Progenitor cell of endocrine pancreas (in vitro differentiated cells): ENCODE data around the gene RELT. TPM values are rescaled to one million over a fixed set of nuclear protein-coding genes. Genes with fewer than 3 reads are reported as not detected.

Source experiments
- DNase-seq: peaks from one replicate; pipeline ENCODE4 v3.0.0; 2021; ENCODE audit warnings: low spot score; ENCODE audit not compliant: unreplicated experiment
- H3K27ac Mint-ChIP-seq: 2 replicates; pipeline ENCODE4 v1.8.0; 2021; ENCODE audit warnings: mild to moderate bottlenecking, moderate library complexity, mixed read lengths
- H3K27me3 Mint-ChIP-seq: 2 replicates; pipeline ENCODE4 v1.8.0; 2021; ENCODE audit warnings: mixed read lengths
- H3K36me3 Mint-ChIP-seq: 2 replicates; pipeline ENCODE4 v1.8.0; 2022; ENCODE audit warnings: mixed read lengths; ENCODE audit not compliant: insufficient read depth
- H3K4me1 Mint-ChIP-seq: 2 replicates; pipeline ENCODE4 v1.8.0; 2021; ENCODE audit warnings: low read depth, mixed read lengths
- H3K4me3 Mint-ChIP-seq: 2 replicates; pipeline ENCODE4 v1.8.0; 2021; ENCODE audit warnings: low read depth, mild to moderate bottlenecking, moderate library complexity, mixed read lengths
- H3K9me3 Mint-ChIP-seq: 2 replicates; pipeline ENCODE4 v1.8.0; 2021; ENCODE audit warnings: low read depth, mixed read lengths
- total RNA-seq: library from RNA; stranded (reverse); gene quantifications from 2 replicates; pipeline ENCODE4 v1.2.1, GENCODE V29; 2021
- TF ChIP-seq, protein P1 (sequence below): fragments of 200-600 bp; sonication (generic); IDR thresholded peaks from one replicate; pipeline ENCODE4 v1.5.0; 2021; ENCODE audit warnings: antibody characterized with exemption, mild to moderate bottlenecking; ENCODE audit not compliant: unreplicated experiment

Gene RELT
- total RNA-seq, 1 donor from 2014 or later = 5.3 TPM

DNA sequence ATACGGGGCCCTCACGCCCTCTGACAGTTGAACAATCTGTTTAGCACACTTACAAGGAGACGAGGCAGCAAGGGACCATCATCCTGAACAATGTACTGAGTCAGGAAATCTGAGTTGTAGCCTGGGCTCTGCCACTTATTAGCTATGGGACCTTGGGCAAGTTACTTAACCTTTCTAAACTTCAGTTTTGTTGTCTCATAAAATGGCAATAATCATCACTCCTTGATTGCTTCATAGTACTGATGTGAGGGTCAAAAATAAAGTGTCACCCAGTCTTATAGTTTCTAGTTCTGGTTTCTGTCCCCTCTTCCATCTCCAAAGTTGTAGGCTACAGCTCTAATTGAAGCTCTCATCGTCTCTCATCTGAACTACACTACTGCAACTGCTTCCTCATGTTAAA, 46.7 kb downstream of the RELT start:
- H3K36me3 Mint-ChIP-seq = peaks cover 8% of the 10 kb centered on the region
- H3K4me3 Mint-ChIP-seq = no peak overlapping the region
- H3K27ac Mint-ChIP-seq = no peak overlapping the region

DNA sequence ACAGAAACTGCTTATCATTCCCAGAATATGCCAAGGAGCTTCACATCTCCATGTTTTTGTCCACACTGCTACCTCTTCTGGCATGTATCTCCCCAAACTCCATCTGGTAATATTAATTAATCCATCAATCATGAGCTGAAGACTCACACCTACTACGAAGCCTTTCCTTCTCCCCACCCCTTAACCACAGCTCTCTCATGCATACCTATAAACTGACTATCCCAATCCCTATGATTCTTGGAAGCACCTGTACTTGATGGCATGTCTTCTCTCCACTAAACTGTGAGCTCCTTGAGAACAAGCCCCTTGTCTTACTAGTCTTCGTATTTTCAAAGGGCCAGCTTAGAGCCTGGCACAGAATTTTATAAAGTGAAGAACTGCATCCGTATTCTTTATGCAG, 47.3 kb downstream of the RELT start:
- H3K27me3 Mint-ChIP-seq = no peaks in the 10 kb centered on the region
- H3K9me3 Mint-ChIP-seq = no peaks in the 10 kb centered on the region
- H3K27ac Mint-ChIP-seq = no peak overlapping the region
- peaks cover 2% of the 10 kb centered on the region for H3K4me1 Mint-ChIP-seq
- TF ChIP-seq, protein P1, sequence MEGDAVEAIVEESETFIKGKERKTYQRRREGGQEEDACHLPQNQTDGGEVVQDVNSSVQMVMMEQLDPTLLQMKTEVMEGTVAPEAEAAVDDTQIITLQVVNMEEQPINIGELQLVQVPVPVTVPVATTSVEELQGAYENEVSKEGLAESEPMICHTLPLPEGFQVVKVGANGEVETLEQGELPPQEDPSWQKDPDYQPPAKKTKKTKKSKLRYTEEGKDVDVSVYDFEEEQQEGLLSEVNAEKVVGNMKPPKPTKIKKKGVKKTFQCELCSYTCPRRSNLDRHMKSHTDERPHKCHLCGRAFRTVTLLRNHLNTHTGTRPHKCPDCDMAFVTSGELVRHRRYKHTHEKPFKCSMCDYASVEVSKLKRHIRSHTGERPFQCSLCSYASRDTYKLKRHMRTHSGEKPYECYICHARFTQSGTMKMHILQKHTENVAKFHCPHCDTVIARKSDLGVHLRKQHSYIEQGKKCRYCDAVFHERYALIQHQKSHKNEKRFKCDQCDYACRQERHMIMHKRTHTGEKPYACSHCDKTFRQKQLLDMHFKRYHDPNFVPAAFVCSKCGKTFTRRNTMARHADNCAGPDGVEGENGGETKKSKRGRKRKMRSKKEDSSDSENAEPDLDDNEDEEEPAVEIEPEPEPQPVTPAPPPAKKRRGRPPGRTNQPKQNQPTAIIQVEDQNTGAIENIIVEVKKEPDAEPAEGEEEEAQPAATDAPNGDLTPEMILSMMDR = no peak
- DNase-seq = no peak
- no peak overlapping the region for H3K4me3 Mint-ChIP-seq
- peaks cover 4% of the 10 kb centered on the region for H3K36me3 Mint-ChIP-seq

More for the DNA sequence above, 46.7 kb downstream of the RELT start:
- H3K27me3 Mint-ChIP-seq = no peaks in the 10 kb centered on the region
- TF ChIP-seq, protein P1 = no peak
- H3K4me1 Mint-ChIP-seq = peaks cover 2% of the 10 kb centered on the region
- H3K9me3 Mint-ChIP-seq = no peaks in the 10 kb centered on the region
- no peak for DNase-seq

DNA sequence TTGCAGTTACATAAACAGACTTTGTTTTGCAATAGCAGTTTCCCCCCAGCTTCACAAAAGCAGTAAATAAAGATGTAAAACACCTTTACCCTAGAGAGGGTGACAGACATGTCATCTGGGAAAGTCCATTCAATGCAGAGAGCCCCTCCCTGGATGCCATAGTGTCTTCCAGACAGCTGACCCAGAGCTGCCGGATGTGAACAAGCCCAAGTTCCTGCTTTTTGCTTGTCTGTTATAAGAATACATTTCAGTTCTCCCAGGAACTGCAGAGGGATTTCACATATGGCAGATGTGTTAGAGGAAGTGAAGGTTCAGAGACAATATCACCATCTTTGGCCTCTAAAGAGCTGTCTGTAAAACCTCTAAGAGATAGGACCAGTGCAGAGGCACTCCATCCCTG, 48.9 kb downstream of the RELT start:
- DNase-seq = no peak
- Mint-ChIP-seq H3K4me1 (peaks cover 2% of the 10 kb centered on the region), H3K36me3 (no peaks in the 10 kb centered on the region), H3K4me3 (no peak overlapping the region), H3K9me3 (no peaks in the 10 kb centered on the region), H3K27ac (no peak overlapping the region), H3K27me3 (no peaks in the 10 kb centered on the region)
- TF ChIP-seq, protein P1 = no peak

DNA sequence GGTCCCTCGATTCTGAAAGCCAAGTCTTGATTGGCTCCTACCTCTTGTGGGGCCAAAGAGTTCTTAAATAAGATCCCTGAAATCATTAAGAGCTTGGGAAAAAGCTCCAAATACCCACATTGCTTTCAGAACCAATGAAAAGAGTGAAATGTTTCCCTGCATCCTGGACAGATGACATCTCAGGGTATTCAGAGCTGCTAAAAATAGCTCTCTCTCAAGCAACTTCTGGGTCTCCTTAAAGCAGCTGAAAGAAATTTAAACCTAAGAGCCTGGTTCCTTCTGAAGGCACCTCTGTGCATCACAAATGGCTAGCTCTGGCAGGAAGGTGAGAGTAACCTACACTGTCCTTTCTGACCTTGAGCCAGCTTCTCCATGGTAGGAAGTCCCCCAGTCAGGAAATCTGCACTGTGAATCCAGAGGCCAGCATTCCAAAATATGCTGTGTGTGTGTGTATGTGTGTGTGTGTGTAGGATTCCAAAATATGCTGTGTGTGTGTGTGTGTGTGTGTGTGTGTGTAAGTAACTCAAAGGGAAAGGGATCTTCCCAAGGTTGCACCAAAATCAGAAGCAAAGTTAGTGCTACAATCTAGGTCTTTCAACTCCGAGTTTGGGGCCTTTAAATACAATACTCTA, 50.1 kb downstream of the RELT start:
- TF ChIP-seq, protein P1 = no peak
- Mint-ChIP-seq H3K27me3 (no peaks in the 10 kb centered on the region), H3K9me3 (no peaks in the 10 kb centered on the region), H3K4me3 (no peak overlapping the region), H3K36me3 (no peaks in the 10 kb centered on the region), H3K4me1 (peaks cover 1% of the 10 kb centered on the region), H3K27ac (no peak overlapping the region)
- no peak for DNase-seq

DNA sequence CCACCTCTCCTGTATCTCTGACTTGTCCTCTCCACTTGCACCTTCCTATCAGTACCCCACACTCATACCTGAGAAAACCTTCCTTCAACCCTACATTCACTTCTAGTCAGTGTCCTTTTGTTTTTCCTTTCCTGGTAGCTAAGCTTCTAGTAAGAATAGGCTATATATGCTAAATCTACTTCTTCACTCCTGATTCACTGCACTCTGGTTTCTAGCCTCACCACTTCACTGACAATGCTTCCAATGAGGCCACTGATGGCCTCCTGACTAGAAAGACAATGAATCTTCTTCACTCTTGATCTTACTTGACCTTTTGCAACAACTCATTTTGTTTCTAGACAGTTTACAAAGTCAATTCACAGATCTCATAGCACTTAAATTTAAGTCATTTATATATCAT, 52.0 kb downstream of the RELT start:
- H3K27ac Mint-ChIP-seq = no peak overlapping the region
- H3K36me3 Mint-ChIP-seq = no peaks in the 10 kb centered on the region
- TF ChIP-seq, protein P1 = no peak
- no peaks in the 10 kb centered on the region for H3K27me3 Mint-ChIP-seq
- no peak for DNase-seq
- H3K4me1 Mint-ChIP-seq = no peaks in the 10 kb centered on the region
- H3K4me3 Mint-ChIP-seq = no peak overlapping the region
- H3K9me3 Mint-ChIP-seq = no peaks in the 10 kb centered on the region
